Measurements from ENCODE around the gene MAP9.

- TF ChIP-seq CTCF (IDR thresholded peaks at IDR 0.05) (no peak), POLR2AphosphoS5 (IDR thresholded peaks at IDR 0.05) (no peak)
Measured at GRCh38 chr4:155336242-155336641, 40.5 kb downstream of the MAP9 start.

All from suprapubic skin (tissue), 3 donors.